Hematopoietic multipotent progenitor cell treated with erythropoietin and hydrocortisone succinate and interleukin-3 and kit ligand, for 6 days (in vitro differentiated cells): ENCODE results near the gene AKAP12.
"Not testable (repeated sequence)": the region's sequence is repeated elsewhere in the genome, so short reads cannot be mapped to it uniquely, and the experiment has no call there.

Experiments
- DNase-seq: peaks from one replicate; pipeline ENCODE4 v3.0.0-alpha.2; 2015

AKAP12 gene

GRCh38 chr6:151313066-151313491, 73.3 kb downstream of the AKAP12 start:
- DNase-seq = no peak

GRCh38 chr6:151315661-151316060, 75.9 kb downstream of the AKAP12 start:
- DNase-seq = not testable (repeated sequence)

GRCh38 chr6:151317103-151317994, 77.6 kb downstream of the AKAP12 start:
- DNase-seq = no peak

GRCh38 chr6:151317995-151318365, 78.2 kb downstream of the AKAP12 start:
- DNase-seq = no peak

DNA sequence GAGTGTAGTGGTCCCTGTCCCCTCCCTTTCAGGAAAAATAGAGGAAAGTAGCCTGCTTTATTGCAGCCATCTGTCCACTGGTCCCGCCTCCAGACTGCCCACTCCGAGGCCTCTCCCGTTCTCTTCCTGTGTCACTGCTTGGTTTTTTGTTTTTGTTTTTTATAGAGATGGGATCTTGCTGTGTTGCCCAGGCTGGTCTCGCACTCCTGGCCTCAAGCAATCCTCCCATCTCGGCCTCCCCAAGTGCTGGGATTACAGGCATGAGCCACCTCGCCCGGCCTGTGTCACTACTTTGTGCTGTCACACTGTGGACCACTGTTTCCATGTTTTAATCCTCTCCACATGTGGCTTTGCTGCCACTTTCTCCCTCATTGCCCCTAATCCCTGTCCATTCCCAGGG, 80.4 kb downstream of the AKAP12 start:
- no peak for DNase-seq

- DNase-seq = no peak
These were observed 81.7 kb downstream of the AKAP12 start for GRCh38 chr6:151321438-151321837.

DNA sequence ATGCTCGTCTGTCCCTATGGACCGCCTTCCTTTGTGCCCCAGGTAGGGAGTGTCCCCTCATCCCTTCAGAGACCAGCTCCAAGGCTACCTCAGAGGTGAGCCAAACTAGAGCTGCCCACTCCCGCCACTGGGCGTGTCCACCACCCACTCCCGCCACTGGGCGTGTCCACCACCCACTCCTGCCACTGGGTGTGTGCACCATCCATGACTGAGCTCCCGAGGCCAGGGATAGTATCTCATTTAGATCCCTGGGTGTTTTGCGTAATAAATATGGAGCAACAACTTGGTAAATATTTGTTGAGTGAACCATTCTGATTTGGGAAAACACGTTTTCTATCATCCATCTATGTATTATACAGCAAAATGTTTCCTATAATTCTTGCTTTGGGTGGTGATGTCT, 82.8 kb downstream of the AKAP12 start:
- DNase-seq = no peak

- peak; percentile 78 for DNase-seq
These were observed 84.2 kb downstream of the AKAP12 start for GRCh38 chr6:151323791-151324487.

GRCh38 chr6:151324488-151324825, 84.7 kb downstream of the AKAP12 start:
- no peak for DNase-seq

DNA sequence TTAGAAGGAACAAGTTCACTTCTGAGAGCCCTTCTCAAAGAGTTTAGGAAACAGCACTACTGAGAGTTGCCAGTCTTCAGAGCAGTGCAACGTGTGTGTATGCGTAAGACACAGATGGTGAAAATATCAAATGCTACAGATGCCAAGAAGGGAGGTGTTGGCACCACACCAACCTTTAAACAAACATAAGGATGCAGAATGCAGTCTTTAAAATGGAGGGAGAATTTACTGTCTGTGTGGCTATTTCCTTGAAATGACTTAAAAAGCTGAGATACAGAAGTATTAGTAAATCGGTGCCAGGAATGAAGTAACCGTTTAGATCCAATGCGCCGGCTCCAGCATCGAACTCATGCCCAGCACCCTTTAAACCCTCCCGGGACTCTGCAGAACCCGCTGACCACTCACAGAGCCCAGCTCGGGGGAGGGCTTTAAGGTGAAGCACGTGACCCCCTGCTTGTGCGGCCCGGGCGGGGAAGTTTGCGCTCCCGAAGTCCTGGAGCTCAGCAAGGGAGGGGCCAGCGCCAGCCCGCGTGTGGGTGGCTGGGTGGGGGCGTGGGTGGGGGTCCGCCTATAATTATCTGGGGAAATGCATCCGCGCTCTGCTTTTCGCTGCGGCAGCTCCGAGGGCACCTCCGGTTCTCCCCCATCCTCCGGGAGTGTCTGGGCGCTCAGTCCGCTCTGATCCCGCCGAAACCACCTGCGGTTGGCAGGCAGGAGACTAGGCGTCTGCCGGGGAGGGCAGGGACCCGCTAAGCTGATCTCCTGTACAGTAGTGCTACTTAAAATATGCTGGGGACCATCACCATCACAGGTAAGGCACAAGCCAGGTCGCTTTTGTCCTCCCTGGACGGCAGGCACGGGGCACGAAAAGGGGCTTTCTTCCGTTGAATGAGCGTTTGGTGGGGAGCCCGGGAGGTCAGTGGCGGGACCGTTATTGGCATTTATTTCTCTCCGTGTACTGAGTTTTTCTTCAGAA, 85.6 kb downstream of the AKAP12 start:
- DNase-seq = peak; percentile 36

- DNase-seq = no peak
These were observed 86.5 kb downstream of the AKAP12 start for GRCh38 chr6:151326116-151326825.

- DNase-seq = no peak
These were observed 87.3 kb downstream of the AKAP12 start for GRCh38 chr6:151327101-151327500.

DNA sequence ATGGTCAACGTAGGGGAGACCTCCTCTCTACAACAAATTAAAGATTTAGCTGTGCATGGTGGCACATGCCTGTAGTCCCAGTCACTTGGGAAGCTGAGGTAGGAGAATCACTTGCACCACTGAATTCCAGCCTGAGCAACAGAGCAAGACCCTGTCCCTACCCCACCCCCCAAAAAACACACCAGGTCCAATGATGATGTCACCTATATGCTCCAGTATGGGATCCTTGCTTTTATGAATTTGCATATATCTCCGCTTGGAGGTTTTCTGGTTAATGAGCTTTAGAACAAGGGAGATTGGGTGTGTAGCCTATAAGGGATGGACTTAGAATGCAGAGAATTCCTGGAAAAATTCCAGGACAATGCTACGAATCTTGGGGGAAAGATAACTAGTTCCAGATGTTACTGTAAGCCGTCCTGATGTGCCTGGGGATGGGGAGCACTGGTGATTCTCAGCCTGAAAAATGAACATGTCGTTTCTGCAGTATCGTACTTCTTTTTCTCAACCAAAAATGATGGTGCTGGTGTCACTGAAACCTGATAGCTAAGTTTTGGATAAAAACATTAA, 90.4 kb downstream of the AKAP12 start:
- no peak for DNase-seq

GRCh38 chr6:151335930-151336329, 96.2 kb downstream of the AKAP12 start:
- DNase-seq = no peak

DNA sequence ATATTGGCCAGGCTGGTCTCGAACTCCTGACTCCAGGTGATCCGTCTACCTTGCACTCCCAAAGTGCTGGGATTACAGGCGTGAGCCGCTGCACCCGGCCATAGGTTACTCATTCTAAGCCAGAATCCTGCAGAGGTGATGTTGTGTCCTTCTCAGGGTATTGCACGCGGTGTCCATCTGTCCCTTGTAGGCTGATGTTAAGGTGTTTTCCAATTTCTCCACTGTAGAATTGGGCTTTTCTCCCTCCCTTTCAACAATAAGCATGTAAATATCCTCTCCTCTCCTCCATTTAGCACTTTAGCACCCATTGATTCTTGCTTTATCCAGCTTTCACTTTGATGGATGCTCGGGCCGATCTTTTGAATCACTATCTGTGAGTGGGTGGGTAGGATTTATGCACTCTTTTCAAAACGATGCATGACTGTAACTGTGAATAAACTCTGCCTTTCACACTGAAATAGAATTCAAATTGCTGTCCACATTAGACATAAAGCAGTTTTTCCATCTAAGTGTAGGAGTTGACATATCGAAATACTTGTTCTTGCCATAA, 99.0 kb downstream of the AKAP12 start:
- no peak for DNase-seq

GRCh38 chr6:151339369-151339768, 99.6 kb downstream of the AKAP12 start:
- no peak for DNase-seq

GRCh38 chr6:151340219-151340978, 100.6 kb downstream of the AKAP12 start:
- DNase-seq = no peak

DNA sequence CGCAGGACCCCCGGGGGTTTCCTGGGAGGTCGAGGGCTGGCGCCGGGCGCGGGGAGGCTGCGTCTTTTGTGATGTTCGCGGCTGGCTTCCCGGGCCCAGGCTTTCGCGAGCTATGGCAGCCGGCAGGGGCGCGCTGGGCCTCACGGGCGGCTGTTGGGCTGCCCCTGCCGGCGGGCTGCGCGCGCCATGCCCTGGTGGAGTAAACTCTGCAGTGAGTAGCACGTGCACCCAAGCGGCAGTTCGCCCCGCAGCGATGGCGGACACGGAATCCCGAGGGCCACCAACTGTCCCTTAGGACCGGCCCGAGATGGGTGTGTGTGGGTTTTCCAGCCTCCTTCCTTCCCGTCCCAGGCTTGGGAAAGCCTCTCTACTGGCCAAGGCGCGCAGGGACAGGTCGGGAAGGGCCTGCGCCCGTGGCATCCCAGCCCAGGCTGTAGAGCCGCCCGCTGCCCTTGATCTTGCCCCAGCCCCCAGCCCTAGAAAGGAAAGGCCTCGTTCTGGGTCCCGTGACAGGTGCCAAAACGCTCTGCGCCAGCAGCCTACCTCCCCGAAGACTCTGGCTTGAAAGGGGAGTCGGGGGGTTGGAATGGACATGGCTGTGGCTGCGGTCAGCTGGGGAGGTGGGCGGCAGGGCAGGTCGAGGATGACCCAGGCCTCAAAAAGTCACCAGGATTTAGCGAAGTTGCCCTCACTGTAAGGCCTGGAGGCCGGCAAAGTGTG, 101.9 kb downstream of the AKAP12 start:
- DNase-seq = no peak

DNA sequence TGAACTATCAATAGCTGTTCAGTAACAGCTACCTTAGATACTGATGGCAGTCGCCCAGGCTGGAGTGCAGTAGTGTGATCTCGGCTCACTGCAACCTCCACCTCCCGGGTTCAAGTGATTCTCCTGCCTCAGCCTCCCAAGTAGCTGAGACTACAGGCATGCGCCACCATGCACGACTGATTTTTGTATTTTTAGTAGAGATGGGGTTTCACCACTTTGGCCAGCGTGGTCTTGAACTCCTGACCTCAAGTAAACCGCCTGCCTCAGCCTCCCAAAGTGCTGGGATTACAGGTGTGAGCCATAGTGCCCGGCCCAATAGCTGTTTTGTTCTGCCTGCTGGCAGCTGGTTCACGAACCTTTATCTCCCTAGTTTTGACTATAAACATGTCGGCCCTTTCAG, 103.0 kb downstream of the AKAP12 start:
- not testable (repeated sequence) for DNase-seq

DNA sequence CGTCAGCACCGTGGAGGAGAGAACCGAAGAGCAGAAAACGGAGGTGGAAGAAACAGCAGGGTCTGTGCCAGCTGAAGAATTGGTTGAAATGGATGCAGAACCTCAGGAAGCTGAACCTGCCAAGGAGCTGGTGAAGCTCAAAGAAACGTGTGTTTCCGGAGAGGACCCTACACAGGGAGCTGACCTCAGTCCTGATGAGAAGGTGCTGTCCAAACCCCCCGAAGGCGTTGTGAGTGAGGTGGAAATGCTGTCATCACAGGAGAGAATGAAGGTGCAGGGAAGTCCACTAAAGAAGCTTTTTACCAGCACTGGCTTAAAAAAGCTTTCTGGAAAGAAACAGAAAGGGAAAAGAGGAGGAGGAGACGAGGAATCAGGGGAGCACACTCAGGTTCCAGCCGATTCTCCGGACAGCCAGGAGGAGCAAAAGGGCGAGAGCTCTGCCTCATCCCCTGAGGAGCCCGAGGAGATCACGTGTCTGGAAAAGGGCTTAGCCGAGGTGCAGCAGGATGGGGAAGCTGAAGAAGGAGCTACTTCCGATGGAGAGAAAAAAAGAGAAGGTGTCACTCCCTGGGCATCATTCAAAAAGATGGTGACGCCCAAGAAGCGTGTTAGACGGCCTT, 110.0 kb downstream of the AKAP12 start:
- DNase-seq = no peak
